Fibroblast of lung (primary cell): ENCODE data around the gene CAAP1.

Experiments used
- EZH2 ChIP-seq: IDR thresholded peaks from 2 replicates; pipeline ENCODE4 v1.5.1; 2012; ENCODE audit warnings: low read length, control low read depth, mild to moderate bottlenecking; ENCODE audit errors: missing control alignments
- TF ChIP-seq, protein P1 (sequence below), 2 donors: IDR thresholded peaks in 1 of 2; conservative IDR thresholded peaks in 1 of 2; 1 replicate in 1 of 2; 2 replicates in 1 of 2; pipeline ENCODE4 v1.5.1; 2011 to 2012; ENCODE audit warnings: low read length in 2 of 2, control low read depth in 1 of 2, inconsistent platforms in 1 of 2, low read depth in 1 of 2, mild to moderate bottlenecking in 1 of 2

DNA sequence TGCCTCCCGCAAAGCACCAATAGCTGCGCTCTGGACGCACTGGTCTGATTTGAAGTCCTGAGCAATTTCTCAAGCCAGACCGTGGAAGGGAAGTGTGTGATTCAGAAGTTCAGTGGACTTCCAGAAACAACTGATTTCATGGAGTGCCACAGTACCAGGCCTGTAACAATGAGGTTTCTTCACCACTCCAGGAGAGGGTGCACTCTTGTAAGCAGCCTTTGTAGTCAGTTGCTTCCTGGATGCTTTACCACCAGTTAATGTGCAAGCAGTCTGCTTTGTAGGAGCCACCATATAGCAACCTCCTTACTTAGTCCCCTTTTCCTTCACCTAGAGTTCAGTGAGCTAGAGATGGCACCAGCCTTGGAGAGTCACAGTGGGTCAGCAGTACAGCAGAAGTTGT, 12.3 kb downstream of the CAAP1 start:
- TF ChIP-seq, protein P1, sequence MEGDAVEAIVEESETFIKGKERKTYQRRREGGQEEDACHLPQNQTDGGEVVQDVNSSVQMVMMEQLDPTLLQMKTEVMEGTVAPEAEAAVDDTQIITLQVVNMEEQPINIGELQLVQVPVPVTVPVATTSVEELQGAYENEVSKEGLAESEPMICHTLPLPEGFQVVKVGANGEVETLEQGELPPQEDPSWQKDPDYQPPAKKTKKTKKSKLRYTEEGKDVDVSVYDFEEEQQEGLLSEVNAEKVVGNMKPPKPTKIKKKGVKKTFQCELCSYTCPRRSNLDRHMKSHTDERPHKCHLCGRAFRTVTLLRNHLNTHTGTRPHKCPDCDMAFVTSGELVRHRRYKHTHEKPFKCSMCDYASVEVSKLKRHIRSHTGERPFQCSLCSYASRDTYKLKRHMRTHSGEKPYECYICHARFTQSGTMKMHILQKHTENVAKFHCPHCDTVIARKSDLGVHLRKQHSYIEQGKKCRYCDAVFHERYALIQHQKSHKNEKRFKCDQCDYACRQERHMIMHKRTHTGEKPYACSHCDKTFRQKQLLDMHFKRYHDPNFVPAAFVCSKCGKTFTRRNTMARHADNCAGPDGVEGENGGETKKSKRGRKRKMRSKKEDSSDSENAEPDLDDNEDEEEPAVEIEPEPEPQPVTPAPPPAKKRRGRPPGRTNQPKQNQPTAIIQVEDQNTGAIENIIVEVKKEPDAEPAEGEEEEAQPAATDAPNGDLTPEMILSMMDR (conservative IDR thresholded peaks at IDR 0.05 in 1 of 2, IDR thresholded peaks at IDR 0.05 in 1 of 2; ENCODE audit: low read depth in 1 of 2, low read length in 2 of 2): no peak
- TF ChIP-seq EZH2: no peak
